Measurements from ENCODE around the gene MAGEC3. TPM values are rescaled to one million over a fixed set of nuclear protein-coding genes. Genes with fewer than 3 reads are reported as not detected.
"Not testable (repeated sequence)": the region's sequence is repeated elsewhere in the genome, so short reads cannot be mapped to it uniquely, and the experiment has no call there.

The MAGEC3 gene
- total RNA-seq, 1 donor from 2014 or later = not detected

- no peaks in the 10 kb centered on the region for H3K4me1 Mint-ChIP-seq
- peaks cover under 1% of the 10 kb centered on the region for H3K9me3 Mint-ChIP-seq
- H3K4me3 Mint-ChIP-seq = no peak overlapping the region
- H3K27ac Mint-ChIP-seq (ENCODE audit: unreplicated experiment) = no peak overlapping the region
- no peak for DNase-seq (ENCODE audit: low read depth, low spot score)
- no peaks in the 10 kb centered on the region for H3K36me3 Mint-ChIP-seq (ENCODE audit: low read depth)
- no peaks in the 10 kb centered on the region for H3K27me3 Mint-ChIP-seq (ENCODE audit: low read depth)
- TF ChIP-seq CTCF (conservative IDR thresholded peaks at IDR 0.05) = no peak
These were observed 5.9 kb upstream of the MAGEC3 start for GRCh38 chrX:141832247-141832646.

DNA sequence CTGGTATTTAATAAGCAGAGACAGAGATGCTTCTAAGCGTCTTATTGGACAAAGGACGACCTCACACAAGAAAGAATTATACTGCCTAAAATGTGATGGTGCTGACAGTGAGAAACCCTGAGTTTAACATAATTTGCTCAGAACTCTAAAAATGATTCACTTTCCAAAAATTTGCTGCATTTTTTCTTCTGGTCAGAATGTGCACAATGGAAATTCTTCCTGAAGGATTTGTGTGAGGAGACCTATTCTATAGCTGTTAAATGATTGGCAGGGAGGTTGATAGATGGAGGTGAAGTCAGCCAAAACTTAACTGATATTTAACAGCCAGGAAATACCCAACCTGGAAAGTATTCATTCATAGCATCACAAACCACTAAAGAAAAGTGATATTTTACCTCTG is 1.7 kb downstream of the MAGEC3 start:
- no peak for TF ChIP-seq CTCF (conservative IDR thresholded peaks at IDR 0.05)
- H3K36me3 Mint-ChIP-seq (ENCODE audit: low read depth) = no peaks in the 10 kb centered on the region
- H3K4me1 Mint-ChIP-seq = no peaks in the 10 kb centered on the region

DNA sequence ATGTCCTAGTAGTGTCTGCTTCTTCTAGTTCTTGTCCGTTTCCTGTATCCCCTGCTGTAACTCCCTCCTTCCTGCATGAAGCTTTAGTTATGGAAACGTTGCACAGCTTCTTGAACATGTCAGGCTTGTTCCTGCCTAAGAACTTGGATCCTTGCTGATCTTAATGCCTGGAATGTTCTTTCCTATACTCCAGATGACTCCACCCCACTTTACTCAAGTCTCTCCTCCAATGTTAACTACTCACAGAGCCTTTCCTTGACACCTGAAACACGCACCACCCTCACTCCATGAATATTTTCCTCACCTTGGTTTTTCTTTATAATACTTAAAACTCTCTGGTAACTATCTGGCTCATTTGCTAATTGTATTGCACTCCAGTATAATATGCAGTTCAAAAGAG is 19.4 kb downstream of the MAGEC3 start:
- DNase-seq (ENCODE audit: low read depth, low spot score) = no peak
- TF ChIP-seq CTCF (conservative IDR thresholded peaks at IDR 0.05) = no peak
- Mint-ChIP-seq H3K36me3 (ENCODE audit: low read depth) (no peaks in the 10 kb centered on the region), H3K4me1 (no peaks in the 10 kb centered on the region), H3K4me3 (no peak overlapping the region), H3K27me3 (ENCODE audit: low read depth) (no peaks in the 10 kb centered on the region), H3K27ac (ENCODE audit: unreplicated experiment) (no peak overlapping the region), H3K9me3 (peaks cover 3% of the 10 kb centered on the region)

More for the DNA sequence above, 1.7 kb downstream of the MAGEC3 start:
- Mint-ChIP-seq H3K4me3 (no peak overlapping the region), H3K9me3 (peaks cover 10% of the 10 kb centered on the region), H3K27ac (ENCODE audit: unreplicated experiment) (no peak overlapping the region), H3K27me3 (ENCODE audit: low read depth) (no peaks in the 10 kb centered on the region)
- no peak for DNase-seq (ENCODE audit: low read depth, low spot score)

DNA sequence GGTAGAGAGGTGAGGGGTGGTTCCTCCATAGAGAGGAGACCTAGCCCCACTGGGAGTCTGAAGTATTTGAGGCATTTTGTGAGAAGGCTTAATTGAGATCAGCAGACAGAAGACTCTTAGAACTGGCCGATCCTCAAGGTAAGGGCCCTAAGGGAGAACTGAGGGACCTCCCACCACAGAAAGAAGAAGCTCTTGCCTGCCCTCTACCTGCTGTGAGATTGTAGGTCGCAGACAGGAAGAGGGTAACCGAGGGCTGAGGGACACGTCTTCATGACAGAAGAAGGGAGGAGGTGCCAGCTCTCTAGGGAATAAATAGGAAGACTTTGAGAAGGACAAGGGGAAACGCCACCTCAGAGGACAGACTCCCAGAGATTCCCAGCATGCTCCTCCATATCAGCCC is 41.5 kb downstream of the MAGEC3 start:
- H3K27me3 Mint-ChIP-seq (ENCODE audit: low read depth) = no peaks in the 10 kb centered on the region
- no peak overlapping the region for H3K4me3 Mint-ChIP-seq
- no peak overlapping the region for H3K27ac Mint-ChIP-seq (ENCODE audit: unreplicated experiment)
- no peak for TF ChIP-seq CTCF (conservative IDR thresholded peaks at IDR 0.05)
- H3K36me3 Mint-ChIP-seq (ENCODE audit: low read depth) = peaks cover 2% of the 10 kb centered on the region
- no peaks in the 10 kb centered on the region for H3K4me1 Mint-ChIP-seq
- DNase-seq (ENCODE audit: low read depth, low spot score) = no peak
- peaks cover 11% of the 10 kb centered on the region for H3K9me3 Mint-ChIP-seq

DNA sequence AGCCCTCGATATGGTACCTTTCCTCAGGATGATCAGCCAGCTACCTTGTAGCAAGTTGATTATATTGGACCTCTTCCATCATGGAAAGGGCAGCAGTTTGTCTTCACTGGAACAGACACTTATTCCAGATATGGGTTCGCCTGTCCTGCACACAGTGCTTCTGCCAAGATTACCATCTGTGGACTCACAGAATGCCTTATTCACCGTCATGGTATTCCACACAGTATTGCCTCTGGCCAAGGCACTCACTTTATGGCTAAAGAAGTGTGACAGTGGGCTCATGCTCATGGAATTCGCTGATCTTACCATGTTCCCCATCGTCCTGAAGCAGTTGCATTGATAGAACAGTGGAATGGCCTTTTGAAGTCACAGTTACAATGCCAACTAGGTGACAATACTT is 50.7 kb downstream of the MAGEC3 start:
- H3K4me1 Mint-ChIP-seq; H3K9me3 Mint-ChIP-seq; DNase-seq (ENCODE audit: low read depth, low spot score); H3K27me3 Mint-ChIP-seq (ENCODE audit: low read depth); H3K4me3 Mint-ChIP-seq; H3K27ac Mint-ChIP-seq (ENCODE audit: unreplicated experiment); H3K36me3 Mint-ChIP-seq (ENCODE audit: low read depth): not testable (repeated sequence)

GRCh38 chrX:141894733-141895132 is 56.6 kb downstream of the MAGEC3 start:
- Mint-ChIP-seq H3K4me3 (no peak overlapping the region), H3K4me1 (no peaks in the 10 kb centered on the region), H3K36me3 (ENCODE audit: low read depth) (no peaks in the 10 kb centered on the region), H3K27me3 (ENCODE audit: low read depth) (no peaks in the 10 kb centered on the region), H3K27ac (ENCODE audit: unreplicated experiment) (no peak overlapping the region), H3K9me3 (peaks cover 7% of the 10 kb centered on the region)
- no peak for TF ChIP-seq CTCF (conservative IDR thresholded peaks at IDR 0.05)
- no peak for DNase-seq (ENCODE audit: low read depth, low spot score)
